ENCODE measurements around the gene CLIC5. TPM values are rescaled to one million over a fixed set of nuclear protein-coding genes. Genes with fewer than 3 reads are reported as not detected.

Gene CLIC5
- total RNA-seq, 4 donors from 2014 or later = 0.45 to 2.6 (median 1.6) TPM

DNA sequence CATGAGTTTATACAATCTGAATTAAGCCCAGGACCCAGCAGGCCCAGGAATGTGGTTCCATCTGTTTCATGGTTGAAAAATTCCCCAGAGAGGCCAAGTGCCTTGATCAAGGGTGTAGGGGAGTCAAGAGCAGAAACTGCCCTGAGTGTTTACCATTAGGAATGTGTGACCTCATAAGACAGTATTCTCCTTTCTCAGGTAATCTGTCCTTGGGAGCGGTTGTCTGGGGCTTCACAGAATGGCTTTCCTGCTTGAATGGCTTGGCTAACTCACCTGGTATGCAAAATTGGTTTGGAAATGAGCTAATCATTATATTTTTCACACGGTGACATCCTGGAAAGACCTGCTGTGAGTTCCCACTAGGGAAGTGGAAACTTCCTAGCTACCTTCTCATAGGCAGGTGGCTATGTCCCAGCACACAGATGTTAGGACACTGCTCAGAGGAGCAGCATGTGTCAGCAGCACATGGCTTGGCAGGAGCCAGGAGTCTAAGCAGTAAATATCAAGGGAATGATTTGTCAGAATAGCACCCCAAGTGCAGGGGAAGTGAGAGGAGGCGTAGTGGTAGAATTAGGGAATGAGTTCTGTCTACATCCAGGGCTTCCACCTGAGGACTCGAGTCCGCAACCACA is 17.7 kb downstream of the CLIC5 start:
- no peaks in the 10 kb centered on the region for H3K36me3 ChIP-seq
- WGBS = 60% methylated on average over 5 of the region's 5 CpGs
- TF ChIP-seq, protein P1, sequence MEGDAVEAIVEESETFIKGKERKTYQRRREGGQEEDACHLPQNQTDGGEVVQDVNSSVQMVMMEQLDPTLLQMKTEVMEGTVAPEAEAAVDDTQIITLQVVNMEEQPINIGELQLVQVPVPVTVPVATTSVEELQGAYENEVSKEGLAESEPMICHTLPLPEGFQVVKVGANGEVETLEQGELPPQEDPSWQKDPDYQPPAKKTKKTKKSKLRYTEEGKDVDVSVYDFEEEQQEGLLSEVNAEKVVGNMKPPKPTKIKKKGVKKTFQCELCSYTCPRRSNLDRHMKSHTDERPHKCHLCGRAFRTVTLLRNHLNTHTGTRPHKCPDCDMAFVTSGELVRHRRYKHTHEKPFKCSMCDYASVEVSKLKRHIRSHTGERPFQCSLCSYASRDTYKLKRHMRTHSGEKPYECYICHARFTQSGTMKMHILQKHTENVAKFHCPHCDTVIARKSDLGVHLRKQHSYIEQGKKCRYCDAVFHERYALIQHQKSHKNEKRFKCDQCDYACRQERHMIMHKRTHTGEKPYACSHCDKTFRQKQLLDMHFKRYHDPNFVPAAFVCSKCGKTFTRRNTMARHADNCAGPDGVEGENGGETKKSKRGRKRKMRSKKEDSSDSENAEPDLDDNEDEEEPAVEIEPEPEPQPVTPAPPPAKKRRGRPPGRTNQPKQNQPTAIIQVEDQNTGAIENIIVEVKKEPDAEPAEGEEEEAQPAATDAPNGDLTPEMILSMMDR (IDR thresholded peaks at IDR 0.05) = no peak
- no peak for TF ChIP-seq EP300 (IDR thresholded peaks at IDR 0.05)
- no peak for TF ChIP-seq POLR2AphosphoS5 (IDR thresholded peaks at IDR 0.05)
- no peak for TF ChIP-seq POLR2A (IDR thresholded peaks at IDR 0.05)
- H3K27me3 ChIP-seq = no peaks in the 10 kb centered on the region
- H3K4me3 ChIP-seq = no peak overlapping the region
- H3K27ac ChIP-seq = no peak overlapping the region
- H3K9me3 ChIP-seq = no peaks in the 10 kb centered on the region
- no peak for DNase-seq (ENCODE audit: low spot score in 2 of 2)
- H3K4me1 ChIP-seq = no peaks in the 10 kb centered on the region

DNA sequence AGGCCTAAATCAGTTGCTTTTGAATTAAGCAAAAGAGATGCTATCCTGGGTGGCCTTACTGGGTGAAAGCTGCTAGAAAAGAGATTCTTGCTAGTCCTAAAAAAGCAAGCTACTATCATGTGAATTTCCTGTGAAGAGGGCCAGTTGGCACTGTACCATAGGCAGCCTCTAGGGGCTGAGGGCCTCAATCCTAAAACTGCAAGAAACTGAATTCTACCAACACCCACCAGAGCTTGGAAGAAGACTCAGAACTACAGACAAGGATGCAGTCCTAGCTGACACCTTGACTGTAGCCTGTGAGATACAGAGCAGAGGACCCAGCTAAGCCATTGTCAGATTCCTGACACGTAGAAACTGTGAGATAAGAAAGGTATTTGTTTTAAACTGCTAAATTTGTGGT is 24.5 kb downstream of the CLIC5 start:
- TF ChIP-seq, protein P1 (IDR thresholded peaks at IDR 0.05) = no peak
- TF ChIP-seq EP300 (IDR thresholded peaks at IDR 0.05) (no peak), POLR2AphosphoS5 (IDR thresholded peaks at IDR 0.05) (no peak), POLR2A (IDR thresholded peaks at IDR 0.05) (no peak)
- no peaks in the 10 kb centered on the region for H3K27me3 ChIP-seq
- no peaks in the 10 kb centered on the region for H3K4me1 ChIP-seq
- no peak overlapping the region for H3K4me3 ChIP-seq
- H3K36me3 ChIP-seq = no peaks in the 10 kb centered on the region
- H3K27ac ChIP-seq = no peak overlapping the region
- WGBS = 78% methylated on average over 1 of the region's 1 CpG
- no peaks in the 10 kb centered on the region for H3K9me3 ChIP-seq
- DNase-seq (ENCODE audit: low spot score in 2 of 2) = no peak

DNA sequence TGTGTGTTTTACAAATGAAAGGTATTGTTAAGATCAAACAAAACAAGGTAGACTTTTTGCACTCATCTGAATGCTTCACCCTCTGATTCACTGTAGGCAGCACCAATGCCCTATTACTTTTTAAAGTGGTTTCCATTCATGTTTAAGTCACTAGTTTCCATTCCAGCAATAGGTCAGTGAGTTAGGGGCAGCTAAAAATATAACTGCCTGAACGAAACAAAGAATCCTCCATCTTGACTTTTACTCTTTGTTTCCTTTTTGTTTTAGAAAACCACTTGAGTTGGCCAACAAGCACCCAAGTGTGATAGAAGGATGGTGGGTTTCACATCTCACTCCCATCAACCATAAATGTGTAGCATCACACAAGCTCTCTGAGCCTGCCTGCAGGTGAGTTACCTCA is 25.5 kb downstream of the CLIC5 start:
- Histone ChIP-seq H3K36me3 (no peaks in the 10 kb centered on the region), H3K4me3 (no peak overlapping the region), H3K9me3 (no peaks in the 10 kb centered on the region), H3K27ac (no peak overlapping the region), H3K4me1 (no peaks in the 10 kb centered on the region), H3K27me3 (no peaks in the 10 kb centered on the region)
- 88% methylated on average over 1 of the region's 1 CpG for WGBS
- no peak for DNase-seq (ENCODE audit: low spot score in 2 of 2)
- TF ChIP-seq, protein P1 (IDR thresholded peaks at IDR 0.05) = no peak
- TF ChIP-seq POLR2A (IDR thresholded peaks at IDR 0.05) = no peak
- no peak for TF ChIP-seq EP300 (IDR thresholded peaks at IDR 0.05)
- no peak for TF ChIP-seq POLR2AphosphoS5 (IDR thresholded peaks at IDR 0.05)

DNA sequence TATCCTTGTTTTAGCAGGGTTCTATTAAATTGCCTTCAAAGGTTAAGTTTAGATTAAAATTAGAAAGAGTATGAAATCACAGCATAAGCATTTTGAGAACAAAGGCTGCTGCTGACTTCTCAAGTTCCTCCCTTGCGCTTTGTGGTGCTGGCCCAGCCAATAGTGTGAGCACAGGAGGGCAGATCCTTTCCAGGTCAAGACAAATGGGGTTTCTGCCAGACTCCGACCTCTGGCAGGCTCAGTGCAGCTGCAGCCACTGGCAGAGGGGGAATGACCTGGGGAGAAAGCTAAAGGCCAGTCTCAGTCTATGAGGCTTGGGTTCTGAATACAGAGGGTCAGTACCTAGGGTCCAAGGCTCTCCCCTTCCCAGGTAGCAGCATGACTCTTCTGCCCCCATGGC is 27.0 kb downstream of the CLIC5 start:
- Histone ChIP-seq H3K27ac (no peak overlapping the region), H3K27me3 (no peaks in the 10 kb centered on the region), H3K4me3 (no peak overlapping the region), H3K4me1 (no peaks in the 10 kb centered on the region), H3K9me3 (no peaks in the 10 kb centered on the region), H3K36me3 (no peaks in the 10 kb centered on the region)
- no peak for DNase-seq (ENCODE audit: low spot score in 2 of 2)
- 86% methylated on average over 2 of the region's 2 CpGs for WGBS
- no peak for TF ChIP-seq POLR2AphosphoS5 (IDR thresholded peaks at IDR 0.05)
- TF ChIP-seq EP300 (IDR thresholded peaks at IDR 0.05) = no peak
- no peak for TF ChIP-seq POLR2A (IDR thresholded peaks at IDR 0.05)
- TF ChIP-seq, protein P1 (IDR thresholded peaks at IDR 0.05) = no peak

DNA sequence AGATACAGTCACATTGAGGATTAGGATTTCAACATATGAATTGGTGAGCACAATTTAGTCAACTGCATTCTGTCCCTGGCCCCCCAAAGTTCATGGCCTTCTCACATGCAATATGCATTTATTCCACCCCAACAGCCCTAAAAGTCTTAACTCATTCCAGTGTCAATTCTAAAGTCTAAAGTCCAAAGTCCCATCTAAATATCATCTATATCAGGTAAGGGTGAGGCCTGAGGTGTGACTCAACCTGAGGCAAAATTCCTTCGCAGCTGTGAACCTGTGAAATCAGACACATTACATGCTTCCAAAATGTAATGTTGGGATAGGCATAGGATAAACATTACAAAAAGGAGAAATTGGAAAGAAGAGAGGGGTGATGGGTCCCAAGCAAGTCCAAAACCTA is 27.8 kb downstream of the CLIC5 start:
- H3K36me3 ChIP-seq = no peaks in the 10 kb centered on the region
- H3K9me3 ChIP-seq = no peaks in the 10 kb centered on the region
- WGBS = 77% methylated on average over 1 of the region's 1 CpG
- no peak for DNase-seq (ENCODE audit: low spot score in 2 of 2)
- H3K4me1 ChIP-seq = no peaks in the 10 kb centered on the region
- H3K4me3 ChIP-seq = no peak overlapping the region
- TF ChIP-seq, protein P1 (IDR thresholded peaks at IDR 0.05) = no peak
- H3K27ac ChIP-seq = no peak overlapping the region
- H3K27me3 ChIP-seq = no peaks in the 10 kb centered on the region

Data from suprapubic skin (tissue), 4 donors.